Neural cell (in vitro differentiated cells): ENCODE results near the gene PLAC8L1. TPM values are rescaled to one million over a fixed set of nuclear protein-coding genes. Genes with fewer than 3 reads are reported as not detected.

Source experiments
- H2AFZ ChIP-seq: fragments of 200-600, 300-800 bp; sonication (generic), shearing (Covaris generic); 2 replicates; pipeline ENCODE4 v1.6.0; 2014; ENCODE audit warnings: low read depth, mild to moderate bottlenecking, antibody characterized with exemption, low read length, moderate library complexity
- H3F3A ChIP-seq: fragments of 200-600 bp; shearing (Covaris generic); 2 replicates; pipeline ENCODE4 v1.6.1; 2016; ENCODE audit warnings: mild to moderate bottlenecking, moderate library complexity, mixed read lengths, antibody characterized with exemption, low read length; ENCODE audit not compliant: insufficient read depth, poor library complexity, severe bottlenecking
- H3K27ac ChIP-seq: fragments of 200-600, 300-800 bp; sonication (generic), shearing (Covaris generic); 2 replicates; pipeline ENCODE4 v1.5.1; 2014; ENCODE audit warnings: mild to moderate bottlenecking, low read length, moderate library complexity
- H3K27me3 ChIP-seq: fragments of 300-800, 200-600 bp; sonication (generic), shearing (Covaris generic); 2 replicates; pipeline ENCODE4 v1.6.0; 2014; ENCODE audit warnings: mild to moderate bottlenecking, low read depth, low read length, moderate library complexity; ENCODE audit not compliant: insufficient read depth
- H3K36me3 ChIP-seq: fragments of 300-800, 200-600 bp; sonication (generic), shearing (Covaris generic); 2 replicates; pipeline ENCODE4 v1.5.1; 2014; ENCODE audit warnings: mild to moderate bottlenecking, antibody characterized with exemption, low read length, moderate library complexity; ENCODE audit not compliant: insufficient read depth
- H3K4me2 ChIP-seq: fragments of 300-800, 200-600 bp; sonication (generic), shearing (Covaris generic); 2 replicates; pipeline ENCODE4 v1.6.0; 2014; ENCODE audit warnings: mild to moderate bottlenecking, low read length
- H3K4me3 ChIP-seq: fragments of 300-800, 200-600 bp; sonication (generic), shearing (Covaris generic); 2 replicates; pipeline ENCODE4 v1.5.1; 2014; ENCODE audit warnings: mild to moderate bottlenecking, low read length, moderate library complexity
- H3K79me2 ChIP-seq: fragments of 200-600 bp; shearing (Covaris generic); replicated peaks from 2 replicates; pipeline ENCODE4 v1.6.0; 2014; ENCODE audit warnings: mild to moderate bottlenecking, low read length, moderate library complexity; ENCODE audit not compliant: insufficient read depth
- H3K9ac ChIP-seq: fragments of 300-800, 200-600 bp; sonication (generic), shearing (Covaris generic); 2 replicates; pipeline ENCODE4 v1.6.1; 2016; ENCODE audit warnings: mild to moderate bottlenecking, low read length, mixed read lengths
- H3K9me2 ChIP-seq: fragments of 200-600 bp; shearing (Covaris generic); 2 replicates; pipeline ENCODE4 v1.6.1; 2016; ENCODE audit warnings: mild to moderate bottlenecking, low read length, mixed read lengths; ENCODE audit not compliant: insufficient read depth
- H3K9me3 ChIP-seq: fragments of 200-600, 300-800 bp; sonication (generic), shearing (Covaris generic); 2 replicates; pipeline ENCODE4 v1.6.1; 2016; ENCODE audit warnings: mild to moderate bottlenecking, mixed run types, low read length, moderate library complexity, mixed read lengths
- H4K20me1 ChIP-seq: fragments of 200-600 bp; shearing (Covaris generic); 2 replicates; pipeline ENCODE4 v1.6.1; 2016; ENCODE audit warnings: mild to moderate bottlenecking, mixed run types; ENCODE audit not compliant: insufficient read depth
- EP300 ChIP-seq: fragments of 450-650 bp; conservative IDR thresholded peaks from 2 replicates; pipeline ENCODE4 v1.6.1; 2014; ENCODE audit warnings: antibody characterized with exemption, mild to moderate bottlenecking, moderate library complexity; ENCODE audit not compliant: poor library complexity, severe bottlenecking
- EZH2 ChIP-seq: fragments of 200-600, 300-800 bp; shearing (Covaris generic), sonication (generic); IDR thresholded peaks from 2 replicates; pipeline ENCODE4 v1.6.1; 2014; ENCODE audit warnings: antibody characterized with exemption, low read length, borderline replicate concordance, mild to moderate bottlenecking; ENCODE audit not compliant: insufficient read depth, poor library complexity, severe bottlenecking
- MXI1 ChIP-seq: fragments of 450-650 bp; conservative IDR thresholded peaks from 2 replicates; pipeline ENCODE4 v1.6.1; 2014; ENCODE audit warnings: antibody characterized with exemption, mild to moderate bottlenecking; ENCODE audit not compliant: poor library complexity, severe bottlenecking
- POLR2AphosphoS5 ChIP-seq: IDR thresholded peaks from 2 replicates; pipeline ENCODE4 v1.6.1; 2012
- RAD21 ChIP-seq: fragments of 450-650 bp; conservative IDR thresholded peaks from 2 replicates; pipeline ENCODE4 v1.6.1; 2014; ENCODE audit warnings: antibody characterized with exemption, mild to moderate bottlenecking, moderate library complexity
- SMC3 ChIP-seq: fragments of 450-650 bp; conservative IDR thresholded peaks from 2 replicates; pipeline ENCODE4 v1.6.1; 2014; ENCODE audit warnings: antibody characterized with exemption, mild to moderate bottlenecking, moderate library complexity; ENCODE audit not compliant: poor library complexity
- TAF1 ChIP-seq: IDR thresholded peaks from 2 replicates; pipeline ENCODE4 v1.6.1; 2012; ENCODE audit warnings: low read depth
- polyA plus RNA-seq: library from polyadenylated mRNA; depleted of rRNA; stranded (reverse); fragments of >200 nt; gene quantifications from 2 replicates; pipeline ENCODE4 v1.2.3, GENCODE V29; 2014
- TF ChIP-seq, protein P1 (sequence below): fragments of 450-650 bp; IDR thresholded peaks from 2 replicates; pipeline ENCODE4 v1.5.1; 2014; ENCODE audit warnings: antibody characterized with exemption, mild to moderate bottlenecking, moderate library complexity; ENCODE audit not compliant: poor library complexity, severe bottlenecking
- TF ChIP-seq, protein P2 (sequence below): IDR thresholded peaks from 2 replicates; pipeline ENCODE4 v1.6.1; 2012; ENCODE audit warnings: borderline replicate concordance

PLAC8L1 gene
- polyA plus RNA-seq, 1 donor from 2014 or later, result 0.93 TPM

DNA sequence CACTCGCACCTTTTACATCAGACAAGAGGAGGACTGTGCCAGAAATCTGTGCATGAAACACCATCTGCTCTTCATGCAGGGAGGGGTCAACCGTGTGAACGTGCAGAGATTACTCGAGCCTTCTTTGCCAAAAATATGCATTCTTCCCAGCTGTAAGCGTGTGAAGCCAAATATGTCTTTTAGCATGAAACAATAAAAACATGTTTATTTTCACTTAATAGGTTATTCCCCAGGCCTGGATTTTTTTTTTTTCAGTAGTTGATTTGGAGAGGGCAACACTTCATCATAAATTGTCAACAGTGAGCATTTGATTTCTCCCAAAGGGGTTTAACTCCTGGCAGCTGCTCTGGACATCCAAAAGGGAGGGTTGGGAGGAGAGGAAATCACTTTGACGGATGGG is 23.8 kb downstream of the PLAC8L1 start:
- Histone ChIP-seq H3K36me3 (no peaks in the 10 kb centered on the region), H3K79me2 (no peaks in the 10 kb centered on the region), H3K27ac (no peak overlapping the region), H3K9ac (no peak overlapping the region), H3F3A (no peaks in the 10 kb centered on the region), H3K9me3 (no peaks in the 10 kb centered on the region), H2AFZ (no peak overlapping the region), H3K27me3 (no peaks in the 10 kb centered on the region), H3K9me2 (no peaks in the 10 kb centered on the region), H3K4me2 (no peak overlapping the region), H3K4me3 (no peak overlapping the region), H4K20me1 (no peaks in the 10 kb centered on the region)
- TF ChIP-seq EZH2 (no peak), MXI1 (no peak), SMC3 (no peak), EP300 (no peak), RAD21 (no peak), TAF1 (no peak), POLR2AphosphoS5 (no peak)
- TF ChIP-seq, protein P1, sequence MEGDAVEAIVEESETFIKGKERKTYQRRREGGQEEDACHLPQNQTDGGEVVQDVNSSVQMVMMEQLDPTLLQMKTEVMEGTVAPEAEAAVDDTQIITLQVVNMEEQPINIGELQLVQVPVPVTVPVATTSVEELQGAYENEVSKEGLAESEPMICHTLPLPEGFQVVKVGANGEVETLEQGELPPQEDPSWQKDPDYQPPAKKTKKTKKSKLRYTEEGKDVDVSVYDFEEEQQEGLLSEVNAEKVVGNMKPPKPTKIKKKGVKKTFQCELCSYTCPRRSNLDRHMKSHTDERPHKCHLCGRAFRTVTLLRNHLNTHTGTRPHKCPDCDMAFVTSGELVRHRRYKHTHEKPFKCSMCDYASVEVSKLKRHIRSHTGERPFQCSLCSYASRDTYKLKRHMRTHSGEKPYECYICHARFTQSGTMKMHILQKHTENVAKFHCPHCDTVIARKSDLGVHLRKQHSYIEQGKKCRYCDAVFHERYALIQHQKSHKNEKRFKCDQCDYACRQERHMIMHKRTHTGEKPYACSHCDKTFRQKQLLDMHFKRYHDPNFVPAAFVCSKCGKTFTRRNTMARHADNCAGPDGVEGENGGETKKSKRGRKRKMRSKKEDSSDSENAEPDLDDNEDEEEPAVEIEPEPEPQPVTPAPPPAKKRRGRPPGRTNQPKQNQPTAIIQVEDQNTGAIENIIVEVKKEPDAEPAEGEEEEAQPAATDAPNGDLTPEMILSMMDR, result no peak
- TF ChIP-seq, protein P2, sequence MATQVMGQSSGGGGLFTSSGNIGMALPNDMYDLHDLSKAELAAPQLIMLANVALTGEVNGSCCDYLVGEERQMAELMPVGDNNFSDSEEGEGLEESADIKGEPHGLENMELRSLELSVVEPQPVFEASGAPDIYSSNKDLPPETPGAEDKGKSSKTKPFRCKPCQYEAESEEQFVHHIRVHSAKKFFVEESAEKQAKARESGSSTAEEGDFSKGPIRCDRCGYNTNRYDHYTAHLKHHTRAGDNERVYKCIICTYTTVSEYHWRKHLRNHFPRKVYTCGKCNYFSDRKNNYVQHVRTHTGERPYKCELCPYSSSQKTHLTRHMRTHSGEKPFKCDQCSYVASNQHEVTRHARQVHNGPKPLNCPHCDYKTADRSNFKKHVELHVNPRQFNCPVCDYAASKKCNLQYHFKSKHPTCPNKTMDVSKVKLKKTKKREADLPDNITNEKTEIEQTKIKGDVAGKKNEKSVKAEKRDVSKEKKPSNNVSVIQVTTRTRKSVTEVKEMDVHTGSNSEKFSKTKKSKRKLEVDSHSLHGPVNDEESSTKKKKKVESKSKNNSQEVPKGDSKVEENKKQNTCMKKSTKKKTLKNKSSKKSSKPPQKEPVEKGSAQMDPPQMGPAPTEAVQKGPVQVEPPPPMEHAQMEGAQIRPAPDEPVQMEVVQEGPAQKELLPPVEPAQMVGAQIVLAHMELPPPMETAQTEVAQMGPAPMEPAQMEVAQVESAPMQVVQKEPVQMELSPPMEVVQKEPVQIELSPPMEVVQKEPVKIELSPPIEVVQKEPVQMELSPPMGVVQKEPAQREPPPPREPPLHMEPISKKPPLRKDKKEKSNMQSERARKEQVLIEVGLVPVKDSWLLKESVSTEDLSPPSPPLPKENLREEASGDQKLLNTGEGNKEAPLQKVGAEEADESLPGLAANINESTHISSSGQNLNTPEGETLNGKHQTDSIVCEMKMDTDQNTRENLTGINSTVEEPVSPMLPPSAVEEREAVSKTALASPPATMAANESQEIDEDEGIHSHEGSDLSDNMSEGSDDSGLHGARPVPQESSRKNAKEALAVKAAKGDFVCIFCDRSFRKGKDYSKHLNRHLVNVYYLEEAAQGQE, result no peak

DNA sequence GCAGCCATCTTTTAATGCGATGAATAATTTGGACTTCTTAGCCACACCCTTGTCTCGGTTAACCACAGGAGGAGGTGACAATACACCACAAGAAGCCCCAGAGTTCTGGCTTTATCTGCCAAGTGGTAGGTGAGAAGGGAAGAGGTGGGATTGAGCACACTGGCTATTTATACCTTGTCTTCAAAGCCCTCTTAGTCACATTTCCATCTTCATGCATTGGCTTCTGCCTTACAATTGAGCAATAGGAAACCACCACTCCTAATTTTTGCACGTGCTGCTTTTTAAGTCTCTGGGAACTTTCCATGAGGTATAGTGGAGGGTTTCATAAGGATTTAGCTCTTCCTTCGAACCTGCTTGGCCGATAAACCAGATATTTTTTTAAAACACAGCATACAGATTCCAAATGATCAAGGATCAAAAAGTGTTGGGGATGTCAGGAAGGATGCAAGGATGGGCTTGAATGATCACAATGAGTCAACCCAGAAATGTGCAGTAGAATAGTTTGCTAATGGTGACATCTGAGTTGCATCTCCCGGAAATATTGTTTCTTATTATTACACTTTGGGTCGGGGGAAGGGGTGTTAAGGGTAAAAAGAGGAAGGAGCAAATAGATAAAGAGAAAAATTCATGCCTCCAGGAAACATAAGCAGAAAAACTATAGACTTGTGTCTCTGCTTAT is 25.5 kb downstream of the PLAC8L1 start:
- H4K20me1 ChIP-seq, result no peaks in the 10 kb centered on the region
- no peak overlapping the region for H3K27ac ChIP-seq
- no peak overlapping the region for H3K9ac ChIP-seq
- H3K27me3 ChIP-seq, result no peaks in the 10 kb centered on the region
- H3K4me3 ChIP-seq, result no peak overlapping the region
- H3K36me3 ChIP-seq, result no peaks in the 10 kb centered on the region
- H2AFZ ChIP-seq, result no peak overlapping the region
- TF ChIP-seq MXI1 (no peak), EP300 (no peak), POLR2AphosphoS5 (no peak), EZH2 (no peak)
- TF ChIP-seq, protein P1, result no peak
- TF ChIP-seq, protein P2, result no peak
- no peaks in the 10 kb centered on the region for H3K79me2 ChIP-seq
- H3F3A ChIP-seq, result no peaks in the 10 kb centered on the region
- H3K9me2 ChIP-seq, result no peaks in the 10 kb centered on the region
- no peaks in the 10 kb centered on the region for H3K9me3 ChIP-seq
- no peak overlapping the region for H3K4me2 ChIP-seq
